GM19467 (cell line): ENCODE data around the gene ADA.
"Not testable (repeated sequence)": the region's sequence is repeated elsewhere in the genome, so short reads cannot be mapped to it uniquely, and the experiment has no call there.

Source experiments
- ATAC-seq: cut with Tn5 transposase; IDR thresholded peaks from one replicate; pipeline ENCODE4 v1.9.1; 2021; ENCODE audit warnings: mild to moderate bottlenecking, moderate library complexity; ENCODE audit not compliant: unreplicated experiment

ADA gene

GRCh38 chr20:44651684-44652423 lies at the start of gene ADA:
Gene ADA (minus strand): TSS chr20:44651699. CDS start chr20:44651607, 92 bp downstream.
- no peak for ATAC-seq

GRCh38 chr20:44700306-44700705 lies 48.8 kb upstream of the ADA start:
- ATAC-seq = no peak

GRCh38 chr20:44698351-44698750 lies 46.9 kb upstream of the ADA start:
- no peak for ATAC-seq

GRCh38 chr20:44697041-44697440 lies 45.5 kb upstream of the ADA start:
- ATAC-seq = not testable (repeated sequence)

GRCh38 chr20:44696315-44696714 lies 44.8 kb upstream of the ADA start:
- ATAC-seq = no peak

DNA sequence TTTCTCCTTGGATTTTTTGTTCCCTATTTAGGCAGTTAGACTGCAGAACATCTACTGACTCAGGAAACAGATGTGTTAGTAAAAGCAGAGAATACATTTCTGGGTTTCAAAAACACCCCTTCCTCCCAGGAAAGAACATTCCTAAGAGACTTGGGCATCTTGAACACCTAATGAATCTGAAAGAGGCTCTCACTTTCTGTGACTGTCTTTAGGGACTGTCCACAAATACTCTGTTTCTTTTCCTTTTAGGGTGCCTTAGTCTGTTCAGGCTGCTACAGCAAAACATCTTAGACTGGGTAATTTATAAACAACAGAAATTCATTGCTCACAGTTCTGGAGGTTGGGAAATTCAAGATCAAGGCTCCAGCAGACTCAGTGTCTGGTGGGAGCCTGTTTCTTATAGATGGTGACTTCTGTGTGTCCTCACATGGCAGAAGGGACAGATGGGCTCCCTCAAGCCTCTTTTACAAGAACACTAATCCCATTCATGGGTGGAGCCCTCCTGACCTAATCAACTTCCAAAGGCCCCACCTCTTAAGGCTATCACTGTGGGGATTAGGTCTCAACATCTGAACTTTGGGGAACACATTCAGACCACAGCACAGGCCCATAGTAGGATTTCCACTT lies 44.3 kb upstream of the ADA start:
- no peak for ATAC-seq

DNA sequence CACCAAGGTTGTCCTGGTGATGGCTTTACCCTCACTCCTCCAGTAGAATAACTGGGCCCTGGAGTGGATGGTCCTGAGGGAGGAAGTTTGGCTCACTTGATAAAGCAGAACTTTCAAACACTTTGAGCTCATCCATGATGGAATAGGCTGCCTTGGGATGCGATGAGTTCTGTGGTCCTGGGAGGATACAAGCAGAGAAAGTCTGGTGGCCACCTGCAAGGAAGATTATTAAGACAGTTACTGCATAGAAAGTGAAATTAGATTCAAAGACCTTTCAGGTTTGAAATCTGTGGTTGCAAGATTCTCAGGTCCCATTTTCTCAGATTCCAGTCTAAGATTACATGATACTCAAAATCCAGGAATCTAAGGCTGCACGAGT lies 43.8 kb upstream of the ADA start:
- no peak for ATAC-seq

- no peak for ATAC-seq
Observed at GRCh38 chr20:44694159-44694558, 42.7 kb upstream of the ADA start.

- no peak for ATAC-seq
Observed at GRCh38 chr20:44693627-44694026, 42.1 kb upstream of the ADA start.

GRCh38 chr20:44692932-44693480 lies 41.5 kb upstream of the ADA start:
- ATAC-seq = no peak

DNA sequence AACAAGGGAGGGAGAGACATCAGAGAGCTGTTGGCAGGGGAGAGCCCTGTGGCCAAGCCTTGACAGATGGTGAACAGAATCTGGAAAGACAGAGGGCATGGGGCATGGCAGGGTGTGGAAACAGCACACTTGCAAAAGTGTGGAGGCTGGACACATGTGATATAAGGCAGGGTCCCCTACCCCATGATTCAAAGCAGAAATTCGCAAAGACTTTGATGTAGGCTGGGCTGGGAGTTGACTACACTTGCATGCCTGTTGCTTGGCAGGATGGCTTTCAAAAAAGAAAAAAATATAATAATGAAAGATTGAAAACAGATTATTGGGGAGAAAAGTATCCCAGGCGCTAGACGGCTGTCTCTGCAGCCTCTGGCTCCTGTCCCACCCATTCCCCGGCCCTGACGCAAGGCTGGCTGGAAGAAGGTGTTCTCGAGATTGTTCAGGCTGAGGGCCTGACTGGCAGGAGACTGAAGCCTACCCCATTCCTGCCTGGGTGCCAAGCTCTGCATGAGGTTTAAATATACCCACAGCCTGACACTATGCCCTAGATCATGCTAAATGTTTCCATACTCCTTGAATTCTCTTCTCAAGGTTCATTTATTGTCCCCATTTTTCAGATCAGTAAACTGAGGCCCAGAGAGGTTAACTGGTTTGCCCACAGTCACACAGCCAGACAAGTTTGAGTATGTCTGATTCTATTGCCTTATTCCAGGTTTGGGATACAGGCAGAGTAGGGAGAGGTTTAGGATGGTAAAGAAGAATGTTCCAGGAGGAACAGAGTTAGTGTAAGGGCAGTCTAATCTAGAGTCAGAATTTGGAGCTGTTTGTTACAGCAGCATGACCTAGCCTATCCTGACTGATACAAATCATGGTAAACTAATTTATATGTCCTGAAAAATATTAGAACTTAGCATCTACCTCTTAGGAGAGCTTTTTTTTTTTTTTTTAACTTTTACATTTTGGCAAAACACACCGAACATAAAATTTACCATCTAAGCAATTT lies 40.2 kb upstream of the ADA start:
- no peak for ATAC-seq

DNA sequence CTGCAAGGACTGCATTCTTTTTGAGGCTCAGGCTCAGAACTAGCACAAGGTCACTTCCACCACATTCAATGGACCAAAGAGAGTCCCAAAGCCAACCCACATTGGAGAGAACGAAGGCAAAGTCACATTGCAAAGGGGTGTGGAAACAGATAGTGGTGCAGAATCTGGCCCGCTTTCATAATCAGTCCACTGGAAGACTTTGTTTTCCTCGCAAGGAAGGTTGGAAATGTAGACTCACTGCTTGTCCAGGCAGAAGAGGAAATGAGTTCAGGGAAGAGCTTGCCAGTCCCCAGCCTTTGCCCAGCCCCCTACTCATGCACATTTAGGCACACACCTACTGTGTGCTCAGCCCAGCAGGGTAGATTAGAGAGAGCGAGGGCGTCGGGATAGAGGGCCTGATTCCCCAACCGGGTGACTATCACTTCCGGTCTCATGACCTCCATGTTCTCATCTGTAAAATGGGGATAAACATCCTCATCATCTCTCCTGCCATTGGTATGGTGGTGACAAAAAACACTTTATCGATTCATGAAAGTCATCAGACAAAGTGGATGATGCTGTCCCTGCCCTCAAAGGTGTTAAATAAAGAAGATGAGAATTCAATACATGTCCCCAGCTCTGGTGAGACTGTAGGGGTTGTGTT lies 39.4 kb upstream of the ADA start:
- no peak for ATAC-seq

DNA sequence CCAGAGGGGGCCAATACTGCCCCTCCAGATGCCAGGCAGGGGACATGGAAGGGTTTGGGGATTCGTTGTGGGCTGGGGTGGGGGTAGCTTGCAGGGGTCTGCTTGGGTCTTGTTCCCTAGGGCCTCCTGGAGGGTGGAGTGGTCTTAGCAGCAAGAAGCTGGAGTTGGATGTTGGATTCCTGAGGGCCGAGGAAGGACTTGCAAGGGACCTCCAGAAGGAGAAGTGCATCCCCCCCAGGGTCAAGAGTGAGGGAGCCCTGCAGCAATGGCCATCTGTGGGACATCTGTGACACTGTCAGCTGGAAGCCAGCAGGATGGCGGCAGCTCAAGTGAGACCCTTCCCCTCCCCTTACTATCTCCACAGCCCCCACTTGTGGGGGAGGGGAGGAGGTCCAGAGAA lies 38.3 kb upstream of the ADA start:
- no peak for ATAC-seq

DNA sequence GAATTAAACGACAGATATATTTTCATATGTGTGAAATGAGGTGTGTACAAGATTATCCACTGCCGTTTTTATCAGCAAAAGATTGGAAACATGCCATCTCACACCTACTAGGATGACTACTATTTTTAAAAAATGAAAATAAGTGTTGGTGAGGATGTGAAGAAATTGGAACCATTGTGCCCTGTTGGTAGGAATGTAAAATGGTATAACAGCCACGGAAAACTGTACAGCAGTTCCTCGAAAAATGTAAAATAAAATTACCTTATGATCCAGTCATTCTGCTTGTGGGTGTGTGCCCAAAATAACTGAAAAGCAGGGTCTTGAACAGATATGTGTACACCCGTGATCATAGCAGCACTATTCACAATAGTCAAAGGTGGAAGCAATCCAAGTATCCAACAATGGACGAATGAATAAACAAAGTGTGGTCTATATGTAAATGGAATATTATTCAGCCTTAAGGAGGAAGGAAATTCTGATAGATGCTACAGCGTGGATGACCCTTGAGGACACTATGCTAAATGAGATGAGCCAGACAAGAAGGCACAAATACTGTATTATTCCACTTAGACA lies 36.6 kb upstream of the ADA start:
- no peak for ATAC-seq

GRCh38 chr20:44686934-44687333 lies 35.4 kb upstream of the ADA start:
- ATAC-seq = no peak

DNA sequence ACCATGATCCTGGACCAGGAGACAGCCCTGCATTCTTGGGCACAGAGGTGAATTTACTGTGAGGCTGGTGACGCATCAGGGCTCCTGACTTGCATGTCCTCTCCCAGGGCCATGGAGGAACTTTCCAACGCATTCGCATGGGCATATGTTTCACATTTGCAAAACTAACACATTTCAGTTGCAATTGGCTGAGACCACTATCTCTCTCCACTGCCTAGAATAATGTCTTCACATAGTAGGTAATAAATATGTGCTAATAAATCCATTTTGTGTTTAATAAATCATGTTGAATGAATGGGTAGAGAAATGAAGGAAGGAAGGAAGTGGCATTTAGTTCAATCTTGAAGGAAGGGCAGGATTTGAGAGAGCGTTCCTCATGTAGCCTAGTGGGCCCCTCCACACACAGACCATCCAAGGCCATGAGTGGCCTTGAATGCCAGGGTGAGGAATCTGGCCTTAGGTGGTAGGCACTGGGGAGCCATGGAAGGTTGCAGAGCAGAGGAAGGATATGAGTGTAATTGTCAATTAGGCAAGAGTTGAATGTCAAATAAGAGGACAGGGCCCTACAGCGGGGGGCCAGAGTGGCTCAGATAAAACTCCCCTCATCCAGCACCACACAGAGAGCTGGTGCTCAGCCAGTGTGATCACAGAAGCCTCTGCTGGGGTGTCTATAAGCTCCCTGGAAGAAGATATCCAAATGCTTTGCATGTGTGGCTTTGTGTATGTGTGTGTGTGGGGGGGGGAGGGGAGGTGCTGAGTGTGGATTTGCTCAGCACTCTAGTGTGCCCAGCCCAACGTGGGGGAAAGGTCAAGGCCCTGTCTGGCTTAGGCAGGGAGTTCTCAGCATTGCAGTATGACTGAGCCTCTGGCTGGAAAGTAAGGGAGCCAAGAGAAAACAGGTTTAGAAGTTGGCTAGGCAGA lies 32.8 kb upstream of the ADA start:
- no peak for ATAC-seq

DNA sequence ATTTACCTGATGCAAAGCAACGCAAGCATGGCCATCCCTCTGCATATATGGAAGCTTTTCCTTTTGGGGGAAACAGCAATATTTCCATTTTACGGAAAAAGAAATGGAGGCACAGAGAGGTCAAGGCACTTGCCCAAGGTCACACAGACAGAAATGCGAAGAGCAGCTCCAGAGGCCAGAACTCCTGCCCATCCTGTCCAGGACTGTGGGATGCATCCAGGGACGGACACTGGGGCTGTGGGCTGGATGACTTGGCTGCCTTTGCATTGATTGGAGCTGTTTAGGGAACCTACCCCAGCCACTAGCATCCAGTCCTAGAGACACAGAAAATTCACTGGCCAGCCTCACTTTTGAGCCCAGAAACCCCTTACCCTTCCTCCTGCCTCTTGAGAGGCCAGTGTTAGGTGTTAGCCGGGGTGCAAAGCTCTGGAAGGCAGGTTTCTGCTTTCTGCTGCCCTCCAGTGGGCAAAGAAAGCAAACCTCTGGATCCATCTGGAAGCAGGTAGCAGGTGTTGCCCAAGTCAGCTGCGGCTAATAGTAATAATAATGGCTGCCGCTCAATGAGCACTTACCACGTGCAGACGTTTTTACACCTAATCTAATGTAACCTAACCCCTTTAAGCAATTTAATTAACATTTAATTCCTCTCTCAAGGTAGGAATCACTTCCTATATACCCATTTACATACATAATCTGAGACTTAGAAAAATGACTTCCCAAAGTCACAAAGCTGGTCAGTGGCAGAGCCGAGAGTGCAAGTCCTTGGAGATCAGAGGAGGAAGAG lies 32.0 kb upstream of the ADA start:
- ATAC-seq = peak; percentile 69

- no peak for ATAC-seq
Observed at GRCh38 chr20:44681796-44682566, 30.5 kb upstream of the ADA start.
